ENCODE measurements around the gene ANKS1A. TPM values are rescaled to one million over a fixed set of nuclear protein-coding genes. Genes with fewer than 3 reads are reported as not detected.
"Not testable (repeated sequence)": the region's sequence is repeated elsewhere in the genome, so short reads cannot be mapped to it uniquely, and the experiment has no call there.

The ANKS1A gene
- total and polyA plus RNA-seq, 3 experiments from 2014 or later: 3.0 to 9.6 (median 8.7) TPM

DNA sequence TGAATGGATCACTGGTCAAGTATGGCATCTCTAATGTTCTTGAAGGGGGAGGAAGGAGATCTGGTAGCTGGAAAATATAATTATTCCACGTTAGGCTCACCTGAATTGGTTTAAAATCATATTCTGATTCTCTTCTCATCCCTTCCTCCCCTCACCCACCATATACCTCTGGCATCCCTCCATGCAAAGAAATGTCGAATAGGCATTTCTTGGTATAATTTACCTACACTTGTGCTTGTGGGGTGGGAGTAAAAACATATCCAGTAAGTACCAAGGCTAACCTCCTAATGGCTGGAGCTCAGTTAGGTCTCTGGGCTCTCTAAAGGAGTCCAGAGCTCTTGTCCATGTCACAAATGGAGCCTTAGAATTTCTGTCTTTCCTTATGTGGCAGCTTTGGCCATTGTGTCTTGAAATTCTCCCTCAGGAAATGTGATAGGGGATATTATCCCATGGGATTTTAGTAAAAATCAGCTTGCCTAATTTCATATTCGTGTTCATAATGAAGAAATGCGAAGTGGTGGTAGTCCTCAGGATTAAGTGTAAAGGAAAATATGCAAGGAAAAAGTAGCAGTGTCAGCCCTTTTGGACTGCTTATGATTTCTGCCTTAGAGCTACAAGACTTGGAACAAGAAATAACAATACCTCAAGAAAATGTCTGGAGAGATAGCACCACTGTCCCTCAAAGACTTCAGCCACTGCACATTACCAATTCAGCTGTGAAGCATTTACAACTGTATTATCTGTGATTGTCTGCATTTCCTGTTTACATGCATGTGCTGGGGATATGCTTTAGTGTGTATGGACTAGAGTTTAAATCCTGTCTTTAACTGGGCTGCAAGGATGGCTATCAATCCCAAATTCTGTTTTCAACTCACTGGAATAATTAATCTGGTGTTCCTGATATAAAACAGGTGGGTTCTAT, 13.5 kb upstream of the ANKS1A start:
- CTCF ChIA-PET: no interaction called here
- POLR2A ChIA-PET: no interaction called here

DNA sequence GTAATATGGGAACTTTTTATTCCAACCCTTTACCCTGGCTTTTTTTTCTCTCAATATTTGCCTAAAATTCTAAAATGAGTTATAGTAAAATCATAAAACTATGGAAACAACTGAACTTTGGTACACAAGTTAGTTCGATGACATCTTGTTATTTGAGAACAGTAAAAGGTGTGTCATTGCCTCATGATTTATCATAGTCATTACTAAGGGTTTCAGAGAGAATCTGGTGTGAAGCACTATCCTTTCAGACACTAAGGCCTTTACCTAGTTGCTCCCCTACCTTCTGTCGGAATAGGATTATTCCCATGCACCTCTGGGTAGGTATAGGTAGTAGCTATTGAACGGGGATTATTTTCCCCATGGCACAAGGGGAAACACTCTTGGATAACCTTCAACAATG, 12.6 kb upstream of the ANKS1A start:
- ChIA-PET CTCF (no interaction called here), POLR2A (no interaction called here)
- Mint-ChIP-seq H3K4me1 (no peaks in the 10 kb centered on the region), H3K36me3 (peaks cover 0 to 86% (median 16%) of the 10 kb centered on the region in 3 donors), H3K9me3 (no peaks in the 10 kb centered on the region), H3K27me3 (no peaks in the 10 kb centered on the region), H3K27ac (peak overlapping the region in 2 of 8 donors; percentile 15 to 56), H3K4me3 (no peak overlapping the region)
- no peak for DNase-seq
- H3K36me3 ChIP-seq (ENCODE audit: insufficient read depth, low read length): peaks cover 34% of the 10 kb centered on the region
- no peak overlapping the region for H3K4me3 ChIP-seq (ENCODE audit: low read length)
- H3K27me3 ChIP-seq (ENCODE audit: insufficient read depth, low read length, poor library complexity, severe bottlenecking): no peaks in the 10 kb centered on the region
- no peaks in the 10 kb centered on the region for H3K9me3 ChIP-seq (ENCODE audit: low read length)
- no peak overlapping the region for H3K27ac ChIP-seq (ENCODE audit: low read depth, low read length)
- H3K4me1 ChIP-seq (ENCODE audit: insufficient read depth, low read length): no peaks in the 10 kb centered on the region

More for the DNA sequence above, 13.5 kb upstream of the ANKS1A start:
- Histone ChIP-seq H3K4me1 (ENCODE audit: insufficient read depth, low read length) (no peaks in the 10 kb centered on the region), H3K36me3 (ENCODE audit: insufficient read depth, low read length) (peaks cover 41% of the 10 kb centered on the region), H3K27me3 (ENCODE audit: insufficient read depth, low read length, poor library complexity, severe bottlenecking) (no peaks in the 10 kb centered on the region), H3K4me3 (ENCODE audit: low read length) (no peak overlapping the region), H3K27ac (ENCODE audit: low read depth, low read length) (no peak overlapping the region), H3K9me3 (ENCODE audit: low read length) (no peaks in the 10 kb centered on the region)
- Mint-ChIP-seq H3K4me1 (no peaks in the 10 kb centered on the region), H3K36me3 (peaks cover 0 to 88% (median 14%) of the 10 kb centered on the region in 3 donors), H3K4me3 (no peak overlapping the region), H3K27me3 (no peaks in the 10 kb centered on the region), H3K9me3 (no peaks in the 10 kb centered on the region), H3K27ac (peak overlapping the region in 7 of 8 donors; percentile 23 to 58 (median 30))
- DNase-seq: no peak

DNA sequence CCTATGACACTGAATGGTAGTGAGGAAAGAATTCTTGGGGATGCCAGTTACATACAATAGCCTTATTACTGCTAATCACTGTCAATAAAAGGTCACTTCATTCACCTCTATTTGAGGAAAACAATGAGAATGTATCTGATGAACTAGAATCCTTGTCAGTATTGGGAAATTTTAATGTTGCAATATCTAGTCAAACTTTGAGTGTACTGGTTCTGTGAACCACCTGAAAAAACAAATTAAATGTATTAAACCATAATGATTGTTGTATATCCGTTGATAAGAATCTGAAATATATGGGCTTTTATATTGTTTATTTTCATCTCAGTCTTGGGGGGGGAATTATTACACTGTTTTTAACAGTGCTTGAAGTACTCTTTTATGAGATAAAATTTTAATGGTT, 11.8 kb upstream of the ANKS1A start:
- H3K9me3 Mint-ChIP-seq: no peaks in the 10 kb centered on the region
- DNase-seq: no peak
- no peaks in the 10 kb centered on the region for H3K27me3 Mint-ChIP-seq
- H3K36me3 Mint-ChIP-seq: peaks cover 0 to 80% (median 14%) of the 10 kb centered on the region in 3 donors
- Histone ChIP-seq H3K4me1 (ENCODE audit: insufficient read depth, low read length) (no peaks in the 10 kb centered on the region), H3K36me3 (ENCODE audit: insufficient read depth, low read length) (peaks cover 30% of the 10 kb centered on the region), H3K9me3 (ENCODE audit: low read length) (no peaks in the 10 kb centered on the region), H3K27me3 (ENCODE audit: insufficient read depth, low read length, poor library complexity, severe bottlenecking) (no peaks in the 10 kb centered on the region), H3K27ac (ENCODE audit: low read depth, low read length) (no peak overlapping the region), H3K4me3 (ENCODE audit: low read length) (no peak overlapping the region)
- H3K4me1 Mint-ChIP-seq: no peaks in the 10 kb centered on the region
- no peak overlapping the region for H3K4me3 Mint-ChIP-seq
- H3K27ac Mint-ChIP-seq: peak overlapping the region in 2 of 8 donors; percentile 26 to 71
- ChIA-PET POLR2A (no interaction called here), CTCF (no interaction called here)

DNA sequence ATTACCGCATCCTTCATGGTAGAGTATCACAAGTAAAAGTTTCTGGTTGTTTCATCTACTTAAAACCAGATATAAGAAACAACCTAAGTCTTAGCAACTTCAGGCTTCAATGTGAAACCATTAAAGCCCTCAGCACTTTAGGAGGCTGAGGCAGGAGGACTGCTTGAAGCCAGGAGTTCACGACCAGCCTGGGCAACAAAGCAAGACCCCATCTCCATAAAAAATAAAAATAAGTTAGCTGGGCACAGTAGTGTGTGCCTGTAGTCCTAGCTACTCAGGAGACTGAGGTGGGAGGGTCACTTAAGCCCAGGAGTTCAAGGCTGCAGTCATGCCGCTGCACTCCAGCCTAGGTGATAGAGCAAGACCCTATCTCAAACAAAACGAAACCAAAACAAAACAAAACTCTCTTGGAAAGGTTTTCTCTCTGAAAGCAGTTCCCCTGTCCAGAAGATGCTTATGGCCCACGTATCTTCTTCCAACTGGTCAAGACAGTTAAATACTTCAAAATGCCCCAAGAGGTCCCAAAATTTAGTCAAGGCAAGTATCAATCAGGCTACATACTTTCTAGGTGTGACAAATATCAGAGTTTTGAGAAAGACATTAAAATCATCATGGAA, 11.1 kb upstream of the ANKS1A start:
- Histone ChIP-seq H3K9me3 (ENCODE audit: low read length) (no peaks in the 10 kb centered on the region), H3K27ac (ENCODE audit: low read depth, low read length) (no peak overlapping the region), H3K4me1 (ENCODE audit: insufficient read depth, low read length) (no peaks in the 10 kb centered on the region), H3K36me3 (ENCODE audit: insufficient read depth, low read length) (peaks cover 30% of the 10 kb centered on the region), H3K4me3 (ENCODE audit: low read length) (no peak overlapping the region), H3K27me3 (ENCODE audit: insufficient read depth, low read length, poor library complexity, severe bottlenecking) (no peaks in the 10 kb centered on the region)
- Mint-ChIP-seq H3K36me3 (peaks cover 0 to 78% (median 13%) of the 10 kb centered on the region in 3 donors), H3K4me3 (no peak overlapping the region), H3K27ac (peak overlapping the region in 6 of 8 donors; percentile 5 to 70 (median 20)), H3K9me3 (no peaks in the 10 kb centered on the region), H3K4me1 (peaks cover 2 to 4% (median 3%) of the 10 kb centered on the region in 3 donors), H3K27me3 (no peaks in the 10 kb centered on the region)
- ChIA-PET CTCF (no interaction called here), POLR2A (no interaction called here)
- DNase-seq: no peak

DNA sequence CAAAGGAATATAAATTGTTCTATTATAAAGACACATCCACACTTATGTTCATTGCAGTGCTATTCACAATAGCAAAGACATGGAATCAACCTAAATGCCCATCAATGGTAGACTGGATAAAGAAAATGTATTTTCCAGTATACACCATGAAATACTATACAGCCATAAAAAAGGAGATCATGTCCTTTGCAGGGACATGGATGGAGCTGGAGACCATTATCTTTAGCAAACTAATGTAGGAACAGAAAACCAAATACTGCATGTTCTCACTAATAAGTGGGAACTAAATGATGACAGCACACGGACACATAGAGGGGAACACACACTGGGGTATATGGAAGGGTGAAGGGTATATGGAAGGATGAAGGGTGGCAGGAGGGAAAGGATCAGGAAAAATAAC, 5.0 kb upstream of the ANKS1A start:
- DNase-seq; CTCF ChIA-PET; H3K9me3 Mint-ChIP-seq; H3K27me3 ChIP-seq (ENCODE audit: insufficient read depth, low read length, poor library complexity, severe bottlenecking); H3K27me3 Mint-ChIP-seq; H3K36me3 ChIP-seq (ENCODE audit: insufficient read depth, low read length); H3K4me3 ChIP-seq (ENCODE audit: low read length); POLR2A ChIA-PET; H3K9me3 ChIP-seq (ENCODE audit: low read length); H3K27ac ChIP-seq (ENCODE audit: low read depth, low read length): not testable (repeated sequence)
- Mint-ChIP-seq H3K36me3 (peaks cover 7 to 66% (median 20%) of the 10 kb centered on the region in 3 donors), H3K4me1 (peaks cover 33 to 49% (median 45%) of the 10 kb centered on the region in 3 donors), H3K4me3 (peak overlapping the region in 1 of 7 donors; percentile 49), H3K27ac (peak overlapping the region in 7 of 8 donors; percentile 3 to 80 (median 74))
- H3K4me1 ChIP-seq (ENCODE audit: insufficient read depth, low read length): peaks cover 14% of the 10 kb centered on the region

DNA sequence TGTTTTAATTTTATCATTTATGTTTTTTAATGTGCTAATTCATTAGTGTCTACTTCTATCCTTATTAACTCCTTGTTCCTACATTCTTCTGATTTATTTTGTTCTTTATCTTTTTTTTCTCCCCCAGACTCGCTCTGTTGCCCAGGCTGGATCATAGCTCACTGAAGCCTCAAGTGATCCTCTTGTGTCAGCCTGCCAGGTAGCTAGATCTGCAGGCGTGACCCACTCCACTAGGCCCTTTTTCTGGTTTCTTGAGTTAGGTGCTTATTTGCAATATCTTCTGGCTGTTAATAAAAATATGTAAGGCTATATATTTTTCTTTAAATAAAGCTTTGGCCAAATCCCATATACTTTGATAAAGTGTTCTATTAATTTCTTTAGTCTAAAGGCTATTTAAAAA, 4.1 kb upstream of the ANKS1A start:
- Histone ChIP-seq H3K4me1 (ENCODE audit: insufficient read depth, low read length) (peaks cover 14% of the 10 kb centered on the region), H3K9me3 (ENCODE audit: low read length) (no peaks in the 10 kb centered on the region), H3K27ac (ENCODE audit: low read depth, low read length) (no peak overlapping the region), H3K36me3 (ENCODE audit: insufficient read depth, low read length) (peaks cover 2% of the 10 kb centered on the region), H3K27me3 (ENCODE audit: insufficient read depth, low read length, poor library complexity, severe bottlenecking) (no peaks in the 10 kb centered on the region), H3K4me3 (ENCODE audit: low read length) (no peak overlapping the region)
- ChIA-PET CTCF (no interaction called here), POLR2A (no interaction called here)
- no peak for DNase-seq
- Mint-ChIP-seq H3K36me3 (peaks cover 7 to 61% (median 17%) of the 10 kb centered on the region in 3 donors), H3K27me3 (peaks cover 0 to 4% of the 10 kb centered on the region in 2 donors), H3K4me3 (peak overlapping the region in 5 of 7 donors; percentile 35 to 56 (median 50)), H3K9me3 (peaks cover 0 to 4% (median 0%) of the 10 kb centered on the region in 5 donors), H3K27ac (peak overlapping the region in 3 of 8 donors; percentile 66 to 84 (median 82)), H3K4me1 (peaks cover 36 to 52% (median 47%) of the 10 kb centered on the region in 3 donors)

DNA sequence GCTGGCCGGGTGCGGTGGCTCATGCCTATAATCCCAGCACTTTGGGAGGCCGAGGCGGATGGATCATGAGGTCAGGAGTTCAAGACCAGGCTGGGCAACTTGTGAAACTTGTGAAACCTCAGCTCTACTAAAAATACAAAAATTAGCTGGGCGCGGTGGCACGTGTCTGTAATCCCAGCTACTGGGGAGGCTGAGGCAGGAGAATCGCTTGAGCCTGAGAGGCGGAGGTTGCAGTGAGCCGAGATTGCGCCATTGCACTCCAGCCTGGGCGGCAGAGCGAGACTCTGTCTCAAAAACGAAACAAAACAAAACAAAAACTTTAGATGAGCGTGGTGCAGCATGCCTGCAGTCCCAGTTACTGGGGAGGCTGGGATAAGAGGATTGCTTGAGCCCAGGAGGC, 3.2 kb upstream of the ANKS1A start:
- Mint-ChIP-seq H3K4me3 (peak overlapping the region in 6 of 7 donors; percentile 35 to 100 (median 51)), H3K4me1 (peaks cover 42 to 60% (median 55%) of the 10 kb centered on the region in 3 donors), H3K36me3 (peaks cover 7 to 53% (median 14%) of the 10 kb centered on the region in 3 donors), H3K27ac (peak overlapping the region in 4 of 8 donors; percentile 66 to 81 (median 74))
- H3K9me3 Mint-ChIP-seq; H3K9me3 ChIP-seq (ENCODE audit: low read length); CTCF ChIA-PET; H3K27ac ChIP-seq (ENCODE audit: low read depth, low read length); DNase-seq; H3K27me3 Mint-ChIP-seq; H3K4me3 ChIP-seq (ENCODE audit: low read length); H3K36me3 ChIP-seq (ENCODE audit: insufficient read depth, low read length); H3K27me3 ChIP-seq (ENCODE audit: insufficient read depth, low read length, poor library complexity, severe bottlenecking): not testable (repeated sequence)
- peaks cover 22% of the 10 kb centered on the region for H3K4me1 ChIP-seq (ENCODE audit: insufficient read depth, low read length)
- POLR2A ChIA-PET: interaction anchor here (0.5 kb wide), 1 partner anchor 798 kb away, joined by 3 read pairs; no protein-coding TSS in a partner anchor

Measured in CD8-positive, alpha-beta memory T cell (primary cell).